Ishikawa (cell line): Measurements from ENCODE around the gene P2RY12.

ENCODE experiments used
- CEBPB ChIP-seq: IDR thresholded peaks from 2 replicates; pipeline ENCODE4 v1.6.1; 2012
- EGR1 ChIP-seq: IDR thresholded peaks from 2 replicates; pipeline ENCODE4 v1.6.1; 2012
- TCF12 ChIP-seq: IDR thresholded peaks from 2 replicates; pipeline ENCODE4 v1.6.1; 2012; ENCODE audit warnings: low read depth
- TF ChIP-seq, protein P1 (sequence below): IDR thresholded peaks from 2 replicates; pipeline ENCODE4 v1.6.1; 2012; ENCODE audit warnings: low read depth, mild to moderate bottlenecking

DNA sequence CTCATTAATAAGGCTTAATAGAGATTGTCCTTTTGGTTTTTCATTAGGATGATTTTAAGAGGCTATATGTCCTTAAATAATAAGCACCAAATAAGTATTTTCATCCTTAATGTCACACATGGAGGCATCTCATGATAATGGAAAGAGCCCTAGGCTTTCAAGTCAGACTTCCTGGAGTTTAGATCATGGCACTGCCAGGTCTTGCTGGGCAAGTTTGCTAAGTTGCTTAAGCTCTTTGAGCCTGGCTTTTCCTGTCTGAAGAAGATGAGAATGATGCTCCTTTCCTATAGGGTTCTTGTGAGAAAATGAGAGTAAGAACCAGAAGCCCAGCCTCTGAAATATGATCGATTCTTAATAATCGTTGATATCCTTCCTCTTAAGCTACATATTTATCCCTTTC is 23.4 kb upstream of the P2RY12 start:
- TF ChIP-seq EGR1 (no peak), TCF12 (no peak), CEBPB (no peak)
- TF ChIP-seq, protein P1, sequence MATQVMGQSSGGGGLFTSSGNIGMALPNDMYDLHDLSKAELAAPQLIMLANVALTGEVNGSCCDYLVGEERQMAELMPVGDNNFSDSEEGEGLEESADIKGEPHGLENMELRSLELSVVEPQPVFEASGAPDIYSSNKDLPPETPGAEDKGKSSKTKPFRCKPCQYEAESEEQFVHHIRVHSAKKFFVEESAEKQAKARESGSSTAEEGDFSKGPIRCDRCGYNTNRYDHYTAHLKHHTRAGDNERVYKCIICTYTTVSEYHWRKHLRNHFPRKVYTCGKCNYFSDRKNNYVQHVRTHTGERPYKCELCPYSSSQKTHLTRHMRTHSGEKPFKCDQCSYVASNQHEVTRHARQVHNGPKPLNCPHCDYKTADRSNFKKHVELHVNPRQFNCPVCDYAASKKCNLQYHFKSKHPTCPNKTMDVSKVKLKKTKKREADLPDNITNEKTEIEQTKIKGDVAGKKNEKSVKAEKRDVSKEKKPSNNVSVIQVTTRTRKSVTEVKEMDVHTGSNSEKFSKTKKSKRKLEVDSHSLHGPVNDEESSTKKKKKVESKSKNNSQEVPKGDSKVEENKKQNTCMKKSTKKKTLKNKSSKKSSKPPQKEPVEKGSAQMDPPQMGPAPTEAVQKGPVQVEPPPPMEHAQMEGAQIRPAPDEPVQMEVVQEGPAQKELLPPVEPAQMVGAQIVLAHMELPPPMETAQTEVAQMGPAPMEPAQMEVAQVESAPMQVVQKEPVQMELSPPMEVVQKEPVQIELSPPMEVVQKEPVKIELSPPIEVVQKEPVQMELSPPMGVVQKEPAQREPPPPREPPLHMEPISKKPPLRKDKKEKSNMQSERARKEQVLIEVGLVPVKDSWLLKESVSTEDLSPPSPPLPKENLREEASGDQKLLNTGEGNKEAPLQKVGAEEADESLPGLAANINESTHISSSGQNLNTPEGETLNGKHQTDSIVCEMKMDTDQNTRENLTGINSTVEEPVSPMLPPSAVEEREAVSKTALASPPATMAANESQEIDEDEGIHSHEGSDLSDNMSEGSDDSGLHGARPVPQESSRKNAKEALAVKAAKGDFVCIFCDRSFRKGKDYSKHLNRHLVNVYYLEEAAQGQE = no peak
